ENCODE results near the gene NOSTRIN. TPM values are rescaled to one million over a fixed set of nuclear protein-coding genes. Genes with fewer than 3 reads are reported as not detected.
"Not testable (repeated sequence)": the region's sequence is repeated elsewhere in the genome, so short reads cannot be mapped to it uniquely, and the experiment has no call there.

Gene NOSTRIN
- total RNA-seq, 1 experiment from 2014 or later: 3.1 TPM

DNA sequence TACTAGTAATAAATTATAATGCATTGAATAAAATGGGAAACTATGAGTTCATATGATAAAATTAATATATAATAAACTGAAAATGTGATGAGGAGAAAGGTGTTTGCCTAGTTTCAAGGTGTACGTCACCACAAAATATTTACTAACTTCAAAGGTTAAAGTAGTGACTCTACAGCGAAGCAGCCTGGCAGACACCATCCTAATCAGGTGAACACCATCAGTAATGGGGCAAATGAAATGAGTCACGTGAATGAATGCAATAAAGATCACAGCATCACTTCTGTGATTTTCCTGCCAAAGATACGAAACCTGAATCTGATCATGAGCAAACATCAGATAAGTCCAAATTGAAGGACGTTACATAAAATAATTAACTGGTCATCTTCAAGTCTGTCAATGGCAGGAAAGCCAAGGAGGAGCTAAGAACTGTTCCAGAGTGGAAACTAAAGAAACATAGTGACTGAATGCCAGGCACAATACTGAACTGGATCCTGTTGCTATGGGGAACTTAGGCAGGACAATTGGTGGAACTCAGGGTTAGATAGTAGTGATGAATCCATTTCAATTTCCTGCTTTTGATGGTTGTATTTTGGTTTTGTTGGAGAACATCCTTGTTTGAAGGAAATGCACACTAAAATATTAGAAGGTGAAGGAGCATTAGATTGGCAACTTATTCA lies 12.1 kb upstream of the NOSTRIN start:
- no peaks in the 10 kb centered on the region for H3K9me2 ChIP-seq (ENCODE audit: insufficient read depth)
- H4K20me1 ChIP-seq (ENCODE audit: insufficient read depth): no peaks in the 10 kb centered on the region
- no peak overlapping the region for H3K4me2 ChIP-seq (ENCODE audit: low read length)
- intact Hi-C loops (cut with micrococcal nuclease): no loop called here
- ATAC-seq (no peak), DNase-seq (ENCODE audit: low read depth, low spot score) (no peak)
- no peaks in the 10 kb centered on the region for H3K79me2 ChIP-seq (ENCODE audit: insufficient read depth, low read length)
- BruUV-seq (replicated peaks): no TSS peak
- CTCF ChIA-PET: no interaction called here
- RAD21 ChIA-PET (ENCODE audit: low non-redundant PET in 1 of 2, low total read pairs in 2 of 2, uncharacterized antibody in 2 of 2, unreplicated experiment in 2 of 2): no interaction called here
- POLR2A ChIA-PET: no interaction called here
- no peak overlapping the region for H3K9ac ChIP-seq (ENCODE audit: low read length)
- no peaks in the 10 kb centered on the region; a peak in 1 of 4 replicates for H3K4me1 ChIP-seq (ENCODE audit: control insufficient read depth in 1 of 2, insufficient read depth in 2 of 2, low read length in 2 of 2)
- H3K9me3 ChIP-seq (ENCODE audit: control insufficient read depth in 1 of 2, insufficient read depth in 1 of 2, low read depth in 1 of 2, low read length in 2 of 2): no peaks in the 10 kb centered on the region
- H3K4me3 ChIP-seq (replicated peaks in 1 of 2; ENCODE audit: low read depth in 1 of 2, low read length in 2 of 2): no peak overlapping the region
- no peak for TF ChIP-seq TCF7L2 (IDR thresholded peaks at IDR 0.05; ENCODE audit: borderline replicate concordance, extremely low read depth, insufficient read depth, insufficient read length)
- no peak for TF ChIP-seq POLR2A (IDR thresholded peaks at IDR 0.05; ENCODE audit: borderline replicate concordance, extremely low read depth, insufficient read depth, insufficient read length)
- TF ChIP-seq YY1 (IDR thresholded peaks at IDR 0.05; ENCODE audit: extremely low read depth, insufficient replicate concordance, low read depth, low read length): no peak
- no peak for TF ChIP-seq EGR1 (IDR thresholded peaks at IDR 0.05; ENCODE audit: low read depth)
- TF ChIP-seq, protein P1, sequence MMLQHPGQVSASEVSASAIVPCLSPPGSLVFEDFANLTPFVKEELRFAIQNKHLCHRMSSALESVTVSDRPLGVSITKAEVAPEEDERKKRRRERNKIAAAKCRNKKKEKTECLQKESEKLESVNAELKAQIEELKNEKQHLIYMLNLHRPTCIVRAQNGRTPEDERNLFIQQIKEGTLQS (IDR thresholded peaks at IDR 0.05): no peak
- TF ChIP-seq SP1 (IDR thresholded peaks at IDR 0.05; ENCODE audit: low read depth): no peak
- TF ChIP-seq POLR2AphosphoS5 (IDR thresholded peaks at IDR 0.05; ENCODE audit: low read depth, low read length): no peak
- H2AFZ ChIP-seq (ENCODE audit: low read depth, low read length, poor library complexity, severe bottlenecking): no peak overlapping the region
- H3K27me3 ChIP-seq (ENCODE audit: insufficient read depth, low read length): no peaks in the 10 kb centered on the region
- H3K36me3 ChIP-seq (ENCODE audit: control insufficient read depth in 1 of 2, insufficient read depth in 2 of 2, low read length in 2 of 2): no peaks in the 10 kb centered on the region
- H3K27ac ChIP-seq (ENCODE audit: low read depth, low read length): no peak overlapping the region

DNA sequence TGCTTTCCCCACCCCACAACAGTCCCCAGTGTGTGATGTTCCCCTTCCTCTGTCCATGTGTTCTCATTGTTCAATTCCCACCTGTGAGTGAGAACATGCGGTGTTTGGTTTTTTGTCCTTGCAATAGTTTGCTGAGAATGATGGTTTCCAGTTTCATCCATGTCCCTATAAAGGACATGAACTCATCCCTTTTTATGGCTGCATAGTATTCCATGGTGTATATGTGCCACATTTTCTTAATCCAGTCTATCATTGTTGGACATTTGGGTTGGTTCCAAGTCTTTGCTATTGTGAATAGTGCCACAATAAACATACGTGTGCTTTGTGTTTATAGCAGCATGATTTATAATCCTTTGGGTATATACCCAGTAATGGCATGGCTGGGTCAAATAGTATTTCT lies 11.3 kb upstream of the NOSTRIN start:
- H3K27me3 ChIP-seq (ENCODE audit: insufficient read depth, low read length); H3K9ac ChIP-seq (ENCODE audit: low read length); H4K20me1 ChIP-seq (ENCODE audit: insufficient read depth); BruUV-seq (replicated peaks); H3K36me3 ChIP-seq (ENCODE audit: control insufficient read depth in 1 of 2, insufficient read depth in 2 of 2, low read length in 2 of 2); H3K4me2 ChIP-seq (ENCODE audit: low read length); H3K4me1 ChIP-seq (ENCODE audit: control insufficient read depth in 1 of 2, insufficient read depth in 2 of 2, low read length in 2 of 2); intact Hi-C loops (cut with micrococcal nuclease); POLR2A ChIA-PET; H3K4me3 ChIP-seq (replicated peaks in 1 of 2; ENCODE audit: low read depth in 1 of 2, low read length in 2 of 2); H3K27ac ChIP-seq (ENCODE audit: low read depth, low read length); H3K79me2 ChIP-seq (ENCODE audit: insufficient read depth, low read length); H3K9me3 ChIP-seq (ENCODE audit: control insufficient read depth in 1 of 2, insufficient read depth in 1 of 2, low read depth in 1 of 2, low read length in 2 of 2); DNase-seq (ENCODE audit: low read depth, low spot score); CTCF ChIA-PET; ATAC-seq; H3K9me2 ChIP-seq (ENCODE audit: insufficient read depth); H2AFZ ChIP-seq (ENCODE audit: low read depth, low read length, poor library complexity, severe bottlenecking); RAD21 ChIA-PET (ENCODE audit: low non-redundant PET in 1 of 2, low total read pairs in 2 of 2, uncharacterized antibody in 2 of 2, unreplicated experiment in 2 of 2): not testable (repeated sequence)

Measured in HCT116 (cell line).